ENCODE data around the gene ZFY. TPM values are rescaled to one million over a fixed set of nuclear protein-coding genes. Genes with fewer than 3 reads are reported as not detected.

The ZFY gene
- total and polyA plus RNA-seq, 11 donors: 2.9 to 15.4 (median 13.9) TPM; not detected in 5

DNA sequence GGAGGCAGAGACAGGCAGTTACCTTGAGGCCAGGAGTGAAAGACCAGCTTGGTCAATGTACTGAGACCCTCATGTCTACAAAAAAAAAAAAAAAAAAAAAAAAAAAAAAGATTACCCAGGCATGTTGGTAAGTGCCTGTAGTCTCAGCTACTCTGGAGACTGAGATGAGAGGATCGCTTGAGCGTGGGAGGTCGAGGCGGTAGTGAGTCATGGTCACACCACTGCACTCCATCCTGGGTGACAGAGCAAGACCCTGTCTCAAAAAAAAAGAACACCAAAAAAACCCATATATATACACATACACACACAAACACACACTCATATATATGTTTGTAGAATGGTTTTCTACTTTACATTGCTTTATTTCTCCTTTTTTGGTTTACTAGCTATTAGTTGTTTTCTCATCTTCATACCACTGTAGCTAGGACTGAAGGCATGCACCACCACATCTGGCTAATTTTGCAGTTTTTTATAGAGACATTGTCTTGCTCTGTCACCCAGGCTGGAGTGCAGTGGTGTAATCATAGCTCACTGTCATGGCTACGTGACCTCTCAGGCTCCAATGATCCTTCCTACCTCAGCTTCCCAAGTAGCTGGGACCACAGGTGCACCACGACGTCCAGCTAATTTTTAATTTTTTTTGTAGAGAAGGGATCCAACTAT lies 14.5 kb downstream of the ZFY start:
- H3K36me3 ChIP-seq: peaks cover 0 to 6% (median 0%) of the 10 kb centered on the region in 9 donors
- no peak overlapping the region for H3K27ac ChIP-seq
- DNase-seq: no peak
- H3K9me3 ChIP-seq: no peaks in the 10 kb centered on the region
- TF ChIP-seq, protein P1, sequence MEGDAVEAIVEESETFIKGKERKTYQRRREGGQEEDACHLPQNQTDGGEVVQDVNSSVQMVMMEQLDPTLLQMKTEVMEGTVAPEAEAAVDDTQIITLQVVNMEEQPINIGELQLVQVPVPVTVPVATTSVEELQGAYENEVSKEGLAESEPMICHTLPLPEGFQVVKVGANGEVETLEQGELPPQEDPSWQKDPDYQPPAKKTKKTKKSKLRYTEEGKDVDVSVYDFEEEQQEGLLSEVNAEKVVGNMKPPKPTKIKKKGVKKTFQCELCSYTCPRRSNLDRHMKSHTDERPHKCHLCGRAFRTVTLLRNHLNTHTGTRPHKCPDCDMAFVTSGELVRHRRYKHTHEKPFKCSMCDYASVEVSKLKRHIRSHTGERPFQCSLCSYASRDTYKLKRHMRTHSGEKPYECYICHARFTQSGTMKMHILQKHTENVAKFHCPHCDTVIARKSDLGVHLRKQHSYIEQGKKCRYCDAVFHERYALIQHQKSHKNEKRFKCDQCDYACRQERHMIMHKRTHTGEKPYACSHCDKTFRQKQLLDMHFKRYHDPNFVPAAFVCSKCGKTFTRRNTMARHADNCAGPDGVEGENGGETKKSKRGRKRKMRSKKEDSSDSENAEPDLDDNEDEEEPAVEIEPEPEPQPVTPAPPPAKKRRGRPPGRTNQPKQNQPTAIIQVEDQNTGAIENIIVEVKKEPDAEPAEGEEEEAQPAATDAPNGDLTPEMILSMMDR (IDR thresholded peaks at IDR 0.05): no peak
- no peak for TF ChIP-seq POLR2A (IDR thresholded peaks at IDR 0.05)
- H3K4me3 ChIP-seq: no peak overlapping the region
- 93 to 97% methylated on average over 7 of the region's 7 CpGs; no CpG with 5 or more reads in 2 of the 4 donors for WGBS, 4 donors
- no peak for ATAC-seq
- no peaks in the 10 kb centered on the region for H3K27me3 ChIP-seq
- H3K4me1 ChIP-seq: peaks cover 0 to 30% (median 0%) of the 10 kb centered on the region in 12 donors
- intact Hi-C loops (cut with DNase I): no loop called here

DNA sequence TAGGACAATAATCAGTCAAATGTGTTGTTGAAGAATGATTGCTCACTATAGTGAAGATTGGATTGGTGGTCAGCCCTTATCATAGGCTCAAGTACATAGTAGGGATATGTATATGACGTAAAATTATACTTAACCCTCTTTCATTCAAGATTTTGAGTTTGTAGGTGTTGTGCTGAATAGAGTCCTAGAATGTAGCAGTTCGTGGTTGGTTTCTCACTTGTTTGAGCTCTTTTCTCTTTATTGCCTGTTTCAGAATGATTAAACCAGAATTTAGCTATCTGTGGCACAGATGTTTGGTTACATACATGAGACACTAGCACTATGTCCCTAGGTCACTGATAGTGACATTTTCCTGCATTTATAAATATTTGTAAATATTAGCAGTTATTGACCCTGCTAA lies 15.5 kb downstream of the ZFY start:
- peaks cover 0 to 10% (median 0%) of the 10 kb centered on the region in 9 donors for H3K36me3 ChIP-seq
- H3K4me1 ChIP-seq: peaks cover 0 to 24% (median 0%) of the 10 kb centered on the region in 12 donors
- DNase-seq: no peak
- no peaks in the 10 kb centered on the region for H3K27me3 ChIP-seq
- TF ChIP-seq, protein P1 (IDR thresholded peaks at IDR 0.05): no peak
- no peak for TF ChIP-seq POLR2A (IDR thresholded peaks at IDR 0.05)
- no peak for ATAC-seq
- no peak overlapping the region for H3K27ac ChIP-seq
- intact Hi-C loops (cut with DNase I): no loop called here
- no peaks in the 10 kb centered on the region for H3K9me3 ChIP-seq
- no peak overlapping the region for H3K4me3 ChIP-seq
- WGBS, 4 donors: 91 to 93% methylated on average over 2 of the region's 2 CpGs; no CpG with 5 or more reads in 2 of the 4 donors

DNA sequence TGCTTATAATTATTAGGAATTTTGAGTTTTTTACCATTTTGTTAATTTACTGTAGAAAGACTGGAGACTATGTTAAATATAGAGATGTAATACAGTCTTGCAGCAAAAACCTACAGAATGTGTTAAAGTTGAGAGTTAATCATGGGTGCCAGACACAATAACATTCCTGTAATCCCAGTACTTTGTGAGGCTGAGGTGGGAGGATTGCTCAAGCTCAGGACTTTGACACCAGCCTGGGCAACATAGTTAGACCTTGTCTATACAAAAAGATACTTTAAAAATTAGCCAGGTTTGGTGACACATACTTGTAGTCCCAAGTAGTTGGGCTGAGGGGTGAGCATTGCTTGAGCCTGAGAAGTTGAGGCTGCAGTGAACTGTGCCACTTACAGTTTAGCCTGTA lies 17.7 kb downstream of the ZFY start:
- DNase-seq: no peak
- TF ChIP-seq POLR2A (IDR thresholded peaks at IDR 0.05): no peak
- TF ChIP-seq, protein P1 (IDR thresholded peaks at IDR 0.05): no peak
- Histone ChIP-seq H3K4me3 (no peak overlapping the region), H3K9me3 (no peaks in the 10 kb centered on the region), H3K27me3 (no peaks in the 10 kb centered on the region), H3K27ac (no peak overlapping the region), H3K4me1 (peaks cover 0 to 16% (median 0%) of the 10 kb centered on the region in 12 donors), H3K36me3 (peaks cover 0 to 21% (median 0%) of the 10 kb centered on the region in 9 donors)
- no peak for ATAC-seq
- intact Hi-C loops (cut with DNase I): no loop called here

DNA sequence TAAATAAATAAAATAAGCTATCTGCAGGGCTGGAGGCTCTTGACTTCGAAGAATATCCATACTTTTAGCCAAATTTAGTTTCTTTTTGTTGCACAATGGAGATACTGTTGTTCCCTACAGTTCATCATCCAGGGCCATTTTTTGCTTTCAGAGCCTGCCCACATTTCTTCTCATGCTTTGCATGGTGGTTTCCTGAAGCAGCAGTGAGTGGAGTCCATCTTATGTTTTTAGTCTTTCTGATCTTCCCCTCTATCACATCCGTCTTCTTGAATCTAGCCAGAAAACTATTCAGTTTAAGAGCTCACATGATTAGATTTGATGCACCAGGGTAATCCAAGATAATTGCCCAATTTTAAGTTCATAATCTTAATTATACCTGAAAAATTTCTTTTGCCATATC lies 19.6 kb downstream of the ZFY start:
- H3K36me3 ChIP-seq: peaks cover 0 to 21% (median 0%) of the 10 kb centered on the region in 9 donors
- H3K27ac ChIP-seq: no peak overlapping the region
- no peaks in the 10 kb centered on the region for H3K9me3 ChIP-seq
- ATAC-seq: no peak
- H3K27me3 ChIP-seq: no peaks in the 10 kb centered on the region
- no peak for DNase-seq
- 91 to 97% methylated on average over 2 of the region's 2 CpGs; no CpG with 5 or more reads in 2 of the 4 donors for WGBS, 4 donors
- intact Hi-C loops (cut with DNase I): no loop called here
- no peak for TF ChIP-seq POLR2A (IDR thresholded peaks at IDR 0.05)
- TF ChIP-seq, protein P1 (IDR thresholded peaks at IDR 0.05): no peak
- H3K4me3 ChIP-seq: no peak overlapping the region
- peaks cover 0 to 11% (median 0%) of the 10 kb centered on the region in 12 donors for H3K4me1 ChIP-seq
